Neural progenitor cell (in vitro differentiated cells): ENCODE results near the gene SDC1. TPM values are rescaled to one million over a fixed set of nuclear protein-coding genes. Genes with fewer than 3 reads are reported as not detected.

Experiments
- DNase-seq: peaks from one replicate; pipeline ENCODE4 v3.0.0-alpha.2; 2016; ENCODE audit warnings: low spot score
- H2AFZ ChIP-seq: fragments of 200-600 bp; sonication (generic); replicated peaks from 2 replicates; pipeline ENCODE4 v1.6.1; 2016; ENCODE audit warnings: antibody characterized with exemption
- H3F3A ChIP-seq: fragments of 200-600 bp; sonication (generic); 2 replicates; pipeline ENCODE4 v1.6.1; 2016; ENCODE audit warnings: antibody characterized with exemption, low read depth
- H3K27ac ChIP-seq: fragments of 200-600 bp; sonication (generic); 2 replicates; pipeline ENCODE4 v1.5.1; 2016; ENCODE audit warnings: mild to moderate bottlenecking
- H3K27me3 ChIP-seq: fragments of 200-600 bp; sonication (generic); 2 replicates; pipeline ENCODE4 v1.6.1; 2016; ENCODE audit warnings: mild to moderate bottlenecking, moderate library complexity
- H3K36me3 ChIP-seq: fragments of 200-600 bp; sonication (generic); 2 replicates; pipeline ENCODE4 v1.5.1; 2016
- H3K4me1 ChIP-seq: fragments of 200-600 bp; sonication (generic); 2 replicates; pipeline ENCODE4 v1.6.1; 2016; ENCODE audit warnings: mixed run types
- H3K4me2 ChIP-seq: fragments of 200-600 bp; sonication (generic); 2 replicates; pipeline ENCODE4 v1.6.1; 2016
- H3K4me3 ChIP-seq: fragments of 200-600 bp; sonication (generic); 2 replicates; pipeline ENCODE4 v1.5.1; 2016
- H3K79me2 ChIP-seq: fragments of 200-600 bp; sonication (generic); 2 replicates; pipeline ENCODE4 v1.6.1; 2016; ENCODE audit warnings: low read depth
- H3K9ac ChIP-seq: fragments of 200-600 bp; sonication (generic); 2 replicates; pipeline ENCODE4 v1.6.1; 2016
- H3K9me3 ChIP-seq: fragments of 200-600 bp; sonication (generic); 2 replicates; pipeline ENCODE4 v1.5.1; 2016; ENCODE audit warnings: low read depth
- H4K20me1 ChIP-seq: fragments of 200-600 bp; sonication (generic); 2 replicates; pipeline ENCODE4 v1.6.1; 2016; ENCODE audit warnings: low read depth
- H3K27ac Mint-ChIP-seq: 3 replicates; pipeline ENCODE4 v1.8.0; 2021; ENCODE audit warnings: mixed read lengths
- H3K27me3 Mint-ChIP-seq: 2 replicates; pipeline ENCODE4 v1.8.0; 2022; ENCODE audit warnings: low read depth, mild to moderate bottlenecking, inconsistent platforms, moderate library complexity, mixed read lengths; ENCODE audit not compliant: insufficient read depth
- H3K36me3 Mint-ChIP-seq: 3 replicates; pipeline ENCODE4 v1.8.0; 2021; ENCODE audit warnings: mixed read lengths
- H3K4me1 Mint-ChIP-seq: 3 replicates; pipeline ENCODE4 v1.8.0; 2021; ENCODE audit warnings: mixed read lengths
- H3K4me3 Mint-ChIP-seq: 3 replicates; pipeline ENCODE4 v1.8.0; 2021; ENCODE audit warnings: mild to moderate bottlenecking, moderate library complexity, mixed read lengths
- H3K9me3 Mint-ChIP-seq: 3 replicates; pipeline ENCODE4 v1.8.0; 2020; ENCODE audit warnings: mixed read lengths
- EZH2 ChIP-seq: fragments of 200-600 bp; sonication (generic); IDR thresholded peaks from 2 replicates; pipeline ENCODE4 v1.6.1; 2017; ENCODE audit warnings: antibody characterized with exemption, mild to moderate bottlenecking, moderate library complexity
- EZH2phosphoT487 ChIP-seq: fragments of 200-600 bp; sonication (generic); IDR thresholded peaks from 2 replicates; pipeline ENCODE4 v1.6.1; 2017; ENCODE audit warnings: antibody characterized with exemption
- total RNA-seq: library from RNA; depleted of rRNA; stranded (reverse); fragments of >200 nt; gene quantifications from 2 replicates; pipeline ENCODE4 v1.2.3, GENCODE V29; 2015; ENCODE audit warnings: low replicate concordance
- TF ChIP-seq, protein P1 (sequence below): fragments of 200-600 bp; sonication (generic); IDR thresholded peaks from 2 replicates; pipeline ENCODE4 v1.5.1; 2017; ENCODE audit warnings: antibody characterized with exemption, mild to moderate bottlenecking

Gene SDC1
- total RNA-seq, 1 donor from 2014 or later, result 27.5 TPM

DNA sequence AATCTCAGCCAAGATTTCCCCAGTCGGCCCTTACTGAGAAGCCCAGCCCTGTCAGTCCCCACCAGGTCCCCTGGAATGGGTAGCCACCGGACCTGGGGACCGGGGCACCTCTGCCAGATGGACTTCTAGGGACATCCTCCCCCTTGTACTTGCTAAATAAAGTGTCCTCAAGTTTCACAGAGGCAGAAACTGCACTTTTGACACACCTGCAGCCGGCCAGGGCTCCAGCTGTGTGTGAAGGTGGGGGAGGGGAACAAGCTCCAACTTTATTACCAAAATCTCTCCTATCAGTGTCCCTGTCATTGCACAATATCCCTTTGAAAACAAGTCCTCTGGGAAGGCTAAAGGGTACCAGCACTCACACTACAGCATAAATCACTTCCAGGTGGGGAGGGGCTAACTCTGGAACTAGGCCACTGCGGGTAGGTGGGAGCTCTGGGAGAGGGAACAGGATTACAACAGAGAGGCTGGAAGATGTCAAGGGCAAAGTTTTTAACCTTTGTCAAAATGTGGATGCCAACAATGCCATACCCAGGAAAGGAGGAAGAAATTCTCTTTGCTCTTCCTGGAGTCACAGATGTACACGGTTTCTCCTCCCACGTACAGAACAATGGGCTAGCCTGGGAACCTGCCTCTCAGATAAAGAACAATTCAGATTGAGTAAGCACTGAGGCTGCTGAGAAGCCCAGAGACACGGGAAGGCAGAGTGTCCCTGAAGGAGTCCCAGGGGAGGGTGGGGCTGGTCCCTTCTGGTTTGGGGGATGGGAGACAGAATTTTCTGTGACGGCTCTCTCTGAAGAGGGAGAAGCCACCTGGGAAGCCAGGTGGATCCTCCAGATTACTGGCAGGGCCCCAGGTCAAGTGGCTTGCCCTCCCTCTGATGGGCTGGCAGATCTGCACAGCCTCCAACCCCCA, 11.0 kb downstream of the SDC1 start:
- H3K27me3 Mint-ChIP-seq, result peaks cover 8% of the 10 kb centered on the region
- H2AFZ ChIP-seq, result no peak overlapping the region
- peaks cover 20% of the 10 kb centered on the region for H3K4me1 ChIP-seq
- no peak overlapping the region for H3K4me3 ChIP-seq
- no peak overlapping the region for H3K27ac ChIP-seq
- no peak overlapping the region for H3K9ac ChIP-seq
- H3K4me2 ChIP-seq, result peak overlapping the region; percentile 18
- H3K4me1 Mint-ChIP-seq, result peaks cover 34% of the 10 kb centered on the region
- H3K4me3 Mint-ChIP-seq, result no peak overlapping the region
- peaks cover 4% of the 10 kb centered on the region for H3K36me3 Mint-ChIP-seq
- peaks cover 100% of the 10 kb centered on the region for H4K20me1 ChIP-seq
- peaks cover 3% of the 10 kb centered on the region for H3F3A ChIP-seq
- TF ChIP-seq EZH2 (no peak), EZH2phosphoT487 (no peak)
- no peak for DNase-seq
- H3K9me3 ChIP-seq, result no peaks in the 10 kb centered on the region
- H3K79me2 ChIP-seq, result peaks cover 94% of the 10 kb centered on the region
- no peaks in the 10 kb centered on the region for H3K9me3 Mint-ChIP-seq
- H3K27ac Mint-ChIP-seq, result no peak overlapping the region
- no peaks in the 10 kb centered on the region for H3K27me3 ChIP-seq
- no peaks in the 10 kb centered on the region for H3K36me3 ChIP-seq

DNA sequence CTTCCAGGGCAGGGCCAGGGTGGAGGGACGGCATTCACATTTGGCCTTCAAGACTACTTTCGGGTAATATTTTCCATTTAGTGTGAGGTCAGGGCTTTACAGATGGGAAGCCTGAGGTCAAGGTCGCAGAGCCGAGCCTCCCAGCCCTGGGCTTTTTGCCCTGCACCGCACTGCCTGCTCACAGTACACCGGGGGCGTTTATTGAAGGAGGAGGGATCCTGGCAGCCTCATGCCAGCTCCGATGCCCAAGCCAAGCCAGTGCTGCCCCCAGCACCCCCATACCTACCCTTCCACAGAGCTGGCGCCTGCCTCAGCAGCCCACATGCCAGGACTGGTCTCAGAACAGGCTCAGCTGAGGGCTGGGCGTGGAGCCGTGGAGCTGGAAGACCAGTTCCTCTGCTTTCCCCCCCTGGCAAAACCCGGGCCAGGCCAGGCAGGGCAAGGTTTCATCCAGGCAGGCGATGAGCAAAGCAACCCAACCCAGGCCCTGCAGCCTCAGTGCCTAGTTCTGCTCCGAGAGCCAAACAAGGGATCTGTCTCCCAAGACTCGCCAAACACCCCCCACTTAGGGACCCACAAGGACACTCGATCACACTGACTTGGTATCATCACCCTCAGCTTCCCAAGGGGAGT, 11.9 kb downstream of the SDC1 start:
- H3K4me3 Mint-ChIP-seq, result no peak overlapping the region
- H3K36me3 Mint-ChIP-seq, result no peaks in the 10 kb centered on the region
- no peak overlapping the region for H3K4me2 ChIP-seq

DNA sequence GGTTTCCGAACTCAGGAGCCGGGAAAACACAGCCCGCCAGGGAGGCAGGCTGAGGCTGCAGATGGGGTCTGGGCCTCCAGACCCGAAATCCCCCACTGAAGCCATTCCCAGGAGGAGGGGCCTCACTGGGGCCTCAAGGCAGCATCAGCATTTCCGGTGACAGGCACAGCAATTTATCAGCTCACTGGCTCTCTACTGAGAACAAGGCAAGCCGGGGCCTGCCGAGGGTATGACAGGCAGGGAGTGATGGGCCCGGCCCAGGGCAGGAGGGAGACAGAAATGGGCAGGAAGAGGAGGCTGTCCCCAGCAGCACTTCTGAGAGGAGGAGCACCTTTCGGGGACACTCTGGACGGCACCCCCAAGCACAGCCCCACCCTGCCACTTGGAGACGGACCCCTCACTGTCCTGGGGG, 12.5 kb downstream of the SDC1 start:
- H3K36me3 Mint-ChIP-seq, result no peaks in the 10 kb centered on the region
- H3K27me3 Mint-ChIP-seq, result peaks cover 8% of the 10 kb centered on the region
- peaks cover 20% of the 10 kb centered on the region for H3K4me1 ChIP-seq
- peaks cover 91% of the 10 kb centered on the region for H3K79me2 ChIP-seq
- no peak overlapping the region for H3K27ac Mint-ChIP-seq
- no peaks in the 10 kb centered on the region for H3K27me3 ChIP-seq
- no peaks in the 10 kb centered on the region for H3K9me3 Mint-ChIP-seq
- no peak overlapping the region for H3K9ac ChIP-seq
- no peak for DNase-seq
- H4K20me1 ChIP-seq, result peaks cover 100% of the 10 kb centered on the region
- H3K4me3 ChIP-seq, result no peak overlapping the region
- H3K4me3 Mint-ChIP-seq, result no peak overlapping the region
- H3K4me1 Mint-ChIP-seq, result peaks cover 34% of the 10 kb centered on the region
- H3K27ac ChIP-seq, result no peak overlapping the region
- H2AFZ ChIP-seq, result no peak overlapping the region
- peaks cover 3% of the 10 kb centered on the region for H3F3A ChIP-seq
- H3K9me3 ChIP-seq, result no peaks in the 10 kb centered on the region
- H3K4me2 ChIP-seq, result no peak overlapping the region
- TF ChIP-seq EZH2phosphoT487 (no peak), EZH2 (no peak)
- TF ChIP-seq, protein P1, sequence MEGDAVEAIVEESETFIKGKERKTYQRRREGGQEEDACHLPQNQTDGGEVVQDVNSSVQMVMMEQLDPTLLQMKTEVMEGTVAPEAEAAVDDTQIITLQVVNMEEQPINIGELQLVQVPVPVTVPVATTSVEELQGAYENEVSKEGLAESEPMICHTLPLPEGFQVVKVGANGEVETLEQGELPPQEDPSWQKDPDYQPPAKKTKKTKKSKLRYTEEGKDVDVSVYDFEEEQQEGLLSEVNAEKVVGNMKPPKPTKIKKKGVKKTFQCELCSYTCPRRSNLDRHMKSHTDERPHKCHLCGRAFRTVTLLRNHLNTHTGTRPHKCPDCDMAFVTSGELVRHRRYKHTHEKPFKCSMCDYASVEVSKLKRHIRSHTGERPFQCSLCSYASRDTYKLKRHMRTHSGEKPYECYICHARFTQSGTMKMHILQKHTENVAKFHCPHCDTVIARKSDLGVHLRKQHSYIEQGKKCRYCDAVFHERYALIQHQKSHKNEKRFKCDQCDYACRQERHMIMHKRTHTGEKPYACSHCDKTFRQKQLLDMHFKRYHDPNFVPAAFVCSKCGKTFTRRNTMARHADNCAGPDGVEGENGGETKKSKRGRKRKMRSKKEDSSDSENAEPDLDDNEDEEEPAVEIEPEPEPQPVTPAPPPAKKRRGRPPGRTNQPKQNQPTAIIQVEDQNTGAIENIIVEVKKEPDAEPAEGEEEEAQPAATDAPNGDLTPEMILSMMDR, result no peak
- no peaks in the 10 kb centered on the region for H3K36me3 ChIP-seq

More for the DNA sequence above, 11.9 kb downstream of the SDC1 start:
- Histone ChIP-seq H3K27me3 (no peaks in the 10 kb centered on the region), H4K20me1 (peaks cover 100% of the 10 kb centered on the region), H3K4me3 (no peak overlapping the region), H3K36me3 (no peaks in the 10 kb centered on the region), H3K9ac (no peak overlapping the region), H2AFZ (no peak overlapping the region), H3K27ac (no peak overlapping the region), H3F3A (peaks cover 3% of the 10 kb centered on the region), H3K4me1 (peaks cover 20% of the 10 kb centered on the region), H3K79me2 (peaks cover 92% of the 10 kb centered on the region), H3K9me3 (no peaks in the 10 kb centered on the region)
- H3K27me3 Mint-ChIP-seq, result peaks cover 8% of the 10 kb centered on the region
- no peak overlapping the region for H3K27ac Mint-ChIP-seq
- no peaks in the 10 kb centered on the region for H3K9me3 Mint-ChIP-seq
- H3K4me1 Mint-ChIP-seq, result peaks cover 30% of the 10 kb centered on the region
- TF ChIP-seq, protein P1, result no peak
- no peak for TF ChIP-seq EZH2phosphoT487
- DNase-seq, result no peak
